GM19324 (cell line): Measurements from ENCODE around the gene KANK4.

Source experiments
- ATAC-seq: cut with Tn5 transposase; IDR thresholded peaks from one replicate; pipeline ENCODE4 v1.9.1; 2021; ENCODE audit warnings: mild to moderate bottlenecking, moderate library complexity; ENCODE audit not compliant: unreplicated experiment, low FRiP score

Gene KANK4

GRCh38 chr1:62337706-62338631 lies 18.7 kb upstream of the KANK4 start:
- ATAC-seq, result no peak

- ATAC-seq, result no peak
Observed at GRCh38 chr1:62336995-62337705, 17.9 kb upstream of the KANK4 start.

GRCh38 chr1:62336638-62336994 lies 17.4 kb upstream of the KANK4 start:
- ATAC-seq, result no peak

- no peak for ATAC-seq
Observed at GRCh38 chr1:62335656-62336055, 16.4 kb upstream of the KANK4 start.

GRCh38 chr1:62334434-62334985 lies 15.3 kb upstream of the KANK4 start:
- no peak for ATAC-seq

- no peak for ATAC-seq
Observed at GRCh38 chr1:62333441-62333840, 14.2 kb upstream of the KANK4 start.

- ATAC-seq, result no peak
Observed at GRCh38 chr1:62327360-62328055, 8.3 kb upstream of the KANK4 start.

GRCh38 chr1:62325681-62326080 lies 6.4 kb upstream of the KANK4 start:
- no peak for ATAC-seq

GRCh38 chr1:62325081-62325480 lies 5.8 kb upstream of the KANK4 start:
- ATAC-seq, result no peak

GRCh38 chr1:62321446-62321845 lies 2.2 kb upstream of the KANK4 start:
- no peak for ATAC-seq

GRCh38 chr1:62318320-62318755 lies 896 bp downstream of the KANK4 start:
- ATAC-seq, result no peak

GRCh38 chr1:62317021-62317768 lies 2.0 kb downstream of the KANK4 start:
- no peak for ATAC-seq

GRCh38 chr1:62316135-62316534 lies 3.1 kb downstream of the KANK4 start:
- no peak for ATAC-seq

GRCh38 chr1:62315387-62315786 lies 3.8 kb downstream of the KANK4 start:
- no peak for ATAC-seq

- no peak for ATAC-seq
Observed at GRCh38 chr1:62314454-62315350, 4.5 kb downstream of the KANK4 start.

- ATAC-seq, result no peak
Observed at GRCh38 chr1:62312698-62313097, 6.5 kb downstream of the KANK4 start.

- ATAC-seq, result no peak
Observed at GRCh38 chr1:62311473-62311943, 7.7 kb downstream of the KANK4 start.

GRCh38 chr1:62309906-62310305 lies 9.3 kb downstream of the KANK4 start:
- no peak for ATAC-seq

- no peak for ATAC-seq
Observed at GRCh38 chr1:62308606-62309005, 10.6 kb downstream of the KANK4 start.
